HepG2 (cell line): ENCODE results near the gene SDR39U1. TPM values are rescaled to one million over a fixed set of nuclear protein-coding genes. Genes with fewer than 3 reads are reported as not detected.

ENCODE experiments used
- CHD2 ChIP-seq: IDR thresholded peaks from 2 replicates; pipeline ENCODE4 v1.6.1; 2011; ENCODE audit warnings: low read depth, low read length, improper control_type of control experiment
- E2F1 ChIP-seq: sonication (generic); formaldehyde crosslinking; IDR thresholded peaks from 2 replicates; pipeline ENCODE4 v1.5.0; 2020; ENCODE audit warnings: missing genetic modification reagents
- GTF3A ChIP-seq: sonication (generic); formaldehyde crosslinking; conservative IDR thresholded peaks from 2 replicates; pipeline ENCODE4 v1.4.0; 2020; ENCODE audit warnings: mild to moderate bottlenecking, missing genetic modification reagents
- SMC3 ChIP-seq: IDR thresholded peaks from 2 replicates; pipeline ENCODE4 v1.6.1; 2011; ENCODE audit warnings: low read length, improper control_type of control experiment
- SSRP1 ChIP-seq: IDR thresholded peaks from 2 replicates; pipeline ENCODE4 v1.6.1; 2016; ENCODE audit warnings: control low read depth
- TAF15 ChIP-seq: fragments of 200-400 bp; formaldehyde crosslinking; IDR thresholded peaks from one replicate; pipeline ENCODE4 v1.6.1; 2018; ENCODE audit warnings: mild to moderate bottlenecking, low read depth, low read length; ENCODE audit not compliant: poor library complexity, severe bottlenecking
- TOPORS ChIP-seq: sonication (generic); formaldehyde crosslinking; IDR thresholded peaks from 2 replicates; pipeline ENCODE4 v1.8.0; 2023; ENCODE audit warnings: mild to moderate bottlenecking, missing genetic modification reagents
- YY1 ChIP-seq: IDR thresholded peaks from 2 replicates; pipeline ENCODE4 v1.6.1; 2011; ENCODE audit warnings: low read length, low read depth, moderate library complexity, mild to moderate bottlenecking; ENCODE audit not compliant: insufficient read depth, insufficient replicate concordance
- ZBTB3 ChIP-seq: sonication (generic); formaldehyde crosslinking; IDR thresholded peaks from 2 replicates; pipeline ENCODE4 v1.4.0; 2020; ENCODE audit warnings: low read depth, mild to moderate bottlenecking, moderate library complexity, missing genetic modification reagents, borderline replicate concordance
- ZNF235 ChIP-seq: sonication (generic); formaldehyde crosslinking; IDR thresholded peaks from 2 replicates; pipeline ENCODE4 v1.8.1; 2023; ENCODE audit warnings: mild to moderate bottlenecking, missing genetic modification reagents, borderline replicate concordance
- ZNF362 ChIP-seq: sonication (generic); formaldehyde crosslinking; IDR thresholded peaks from 2 replicates; pipeline ENCODE4 v1.4.0; 2020; ENCODE audit warnings: missing genetic modification reagents, mild to moderate bottlenecking, borderline replicate concordance
- ZNF556 ChIP-seq: sonication (generic); formaldehyde crosslinking; IDR thresholded peaks from 2 replicates; pipeline ENCODE4 v1.4.0; 2020; ENCODE audit warnings: mild to moderate bottlenecking, missing genetic modification reagents, borderline replicate concordance
- ZNF678 ChIP-seq: sonication (generic); formaldehyde crosslinking; IDR thresholded peaks from 2 replicates; pipeline ENCODE4 v1.4.0; 2020; ENCODE audit warnings: mild to moderate bottlenecking, missing genetic modification reagents
- ZNF737 ChIP-seq: sonication (generic); formaldehyde crosslinking; IDR thresholded peaks from 2 replicates; pipeline ENCODE4 v1.5.0; 2020; ENCODE audit warnings: missing genetic modification reagents, mild to moderate bottlenecking, borderline replicate concordance
- ZNF768 ChIP-seq: sonication (generic); formaldehyde crosslinking; IDR thresholded peaks from 2 replicates; pipeline ENCODE4 v1.4.0; 2020; ENCODE audit warnings: missing genetic modification reagents
- ZNF891 ChIP-seq: sonication (generic); formaldehyde crosslinking; IDR thresholded peaks from 2 replicates; pipeline ENCODE4 v1.5.0; 2020; ENCODE audit warnings: mild to moderate bottlenecking, missing genetic modification reagents
- ZSCAN30 ChIP-seq: sonication (generic); formaldehyde crosslinking; IDR thresholded peaks from 2 replicates; pipeline ENCODE4 v1.5.0; 2020; ENCODE audit warnings: mild to moderate bottlenecking, missing genetic modification reagents
- polyA plus RNA-seq, 8 experiments: library from polyadenylated mRNA; depleted of rRNA in 3 of 8; stranded (reverse) in 7 of 8; unstranded in 1 of 8; fragments of >200 nt; fragmentation: Illumina TruSeq in 4 of 8; extraction: Trizol in 4 of 8; gene quantifications; 2 replicates each; pipeline versions ENCODE4 v1.2.1 to v1.2.3, GENCODE V29; 2011 to 2016; ENCODE audit warnings: low read depth in 4 of 8, missing spikeins in 1 of 8, mixed read lengths in 1 of 8; ENCODE audit not compliant: insufficient read depth in 1 of 8
- total RNA-seq, 5 experiments: library from RNA; depleted of rRNA; stranded (reverse); fragments of >200 nt; fragmentation: Illumina TruSeq; extraction: Trizol; gene quantifications; 2 replicates each; pipeline ENCODE4 v1.2.3, GENCODE V29; 2016; ENCODE audit warnings: low read depth in 1 of 5
- TF ChIP-seq, protein P1 (sequence below): sonication (generic); formaldehyde crosslinking; IDR thresholded peaks from 2 replicates; pipeline ENCODE4 v1.4.0; 2020; ENCODE audit warnings: mild to moderate bottlenecking, missing genetic modification reagents
- TF ChIP-seq, protein P2 (sequence below): sonication (generic); formaldehyde crosslinking; IDR thresholded peaks from 2 replicates; pipeline ENCODE4 v1.8.0; 2022; ENCODE audit warnings: missing genetic modification reagents, mild to moderate bottlenecking, moderate library complexity, borderline replicate concordance
- TF ChIP-seq, protein P3 (sequence below): sonication (generic); formaldehyde crosslinking; IDR thresholded peaks from 2 replicates; pipeline ENCODE4 v1.5.0; 2020; ENCODE audit warnings: missing genetic modification reagents
- TF ChIP-seq, protein P4 (sequence below): sonication (generic); formaldehyde crosslinking; IDR thresholded peaks from 2 replicates; pipeline ENCODE4 v1.4.0; 2020; ENCODE audit warnings: mild to moderate bottlenecking, missing genetic modification reagents

The SDR39U1 gene
- total and polyA plus RNA-seq, 2 of the 13 experiments (the other 11 are each of a cell fraction or from before 2014, with no cell fraction given): 34.4 to 129 TPM

- TF ChIP-seq ZNF768 (CRISPR knock-in tag) (peak; percentile 67), GTF3A (CRISPR knock-in tag) (peak; percentile 93; the same call in 1 of the 2 replicates), CHD2 (0 out of 2 replicates have a peak, but pooled peaks have one; percentile 27), SMC3 (peak; percentile 89), TAF15 (no peak), ZNF556 (CRISPR knock-in tag) (peak; percentile 98), ZBTB3 (CRISPR knock-in tag) (no peak), ZNF362 (CRISPR knock-in tag) (peak; percentile 69), YY1 (peak; percentile 63), ZNF737 (CRISPR knock-in tag) (peak; percentile 94), ZNF891 (CRISPR knock-in tag) (peak; percentile 98), ZNF235 (CRISPR knock-in tag) (no peak), TOPORS (CRISPR knock-in tag) (peak; percentile 92; the same call in 1 of the 2 replicates), SSRP1 (CRISPR knock-in tag) (no peak), ZSCAN30 (CRISPR knock-in tag) (no peak), E2F1 (CRISPR knock-in tag) (0 out of 2 replicates have a peak, but pooled peaks have one; percentile 31), ZNF678 (peak; percentile 88; the same call in 1 of the 2 replicates)
- TF ChIP-seq, protein P1, sequence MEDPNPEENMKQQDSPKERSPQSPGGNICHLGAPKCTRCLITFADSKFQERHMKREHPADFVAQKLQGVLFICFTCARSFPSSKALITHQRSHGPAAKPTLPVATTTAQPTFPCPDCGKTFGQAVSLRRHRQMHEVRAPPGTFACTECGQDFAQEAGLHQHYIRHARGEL: 0 out of 2 replicates have a peak, but pooled peaks have one; percentile 62
- TF ChIP-seq, protein P2, sequence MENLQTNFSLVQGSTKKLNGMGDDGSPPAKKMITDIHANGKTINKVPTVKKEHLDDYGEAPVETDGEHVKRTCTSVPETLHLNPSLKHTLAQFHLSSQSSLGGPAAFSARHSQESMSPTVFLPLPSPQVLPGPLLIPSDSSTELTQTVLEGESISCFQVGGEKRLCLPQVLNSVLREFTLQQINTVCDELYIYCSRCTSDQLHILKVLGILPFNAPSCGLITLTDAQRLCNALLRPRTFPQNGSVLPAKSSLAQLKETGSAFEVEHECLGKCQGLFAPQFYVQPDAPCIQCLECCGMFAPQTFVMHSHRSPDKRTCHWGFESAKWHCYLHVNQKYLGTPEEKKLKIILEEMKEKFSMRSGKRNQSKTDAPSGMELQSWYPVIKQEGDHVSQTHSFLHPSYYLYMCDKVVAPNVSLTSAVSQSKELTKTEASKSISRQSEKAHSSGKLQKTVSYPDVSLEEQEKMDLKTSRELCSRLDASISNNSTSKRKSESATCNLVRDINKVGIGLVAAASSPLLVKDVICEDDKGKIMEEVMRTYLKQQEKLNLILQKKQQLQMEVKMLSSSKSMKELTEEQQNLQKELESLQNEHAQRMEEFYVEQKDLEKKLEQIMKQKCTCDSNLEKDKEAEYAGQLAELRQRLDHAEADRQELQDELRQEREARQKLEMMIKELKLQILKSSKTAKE: no peak
- TF ChIP-seq, protein P3, sequence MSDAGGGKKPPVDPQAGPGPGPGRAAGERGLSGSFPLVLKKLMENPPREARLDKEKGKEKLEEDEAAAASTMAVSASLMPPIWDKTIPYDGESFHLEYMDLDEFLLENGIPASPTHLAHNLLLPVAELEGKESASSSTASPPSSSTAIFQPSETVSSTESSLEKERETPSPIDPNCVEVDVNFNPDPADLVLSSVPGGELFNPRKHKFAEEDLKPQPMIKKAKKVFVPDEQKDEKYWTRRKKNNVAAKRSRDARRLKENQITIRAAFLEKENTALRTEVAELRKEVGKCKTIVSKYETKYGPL (CRISPR knock-in tag): no peak
- TF ChIP-seq, protein P4, sequence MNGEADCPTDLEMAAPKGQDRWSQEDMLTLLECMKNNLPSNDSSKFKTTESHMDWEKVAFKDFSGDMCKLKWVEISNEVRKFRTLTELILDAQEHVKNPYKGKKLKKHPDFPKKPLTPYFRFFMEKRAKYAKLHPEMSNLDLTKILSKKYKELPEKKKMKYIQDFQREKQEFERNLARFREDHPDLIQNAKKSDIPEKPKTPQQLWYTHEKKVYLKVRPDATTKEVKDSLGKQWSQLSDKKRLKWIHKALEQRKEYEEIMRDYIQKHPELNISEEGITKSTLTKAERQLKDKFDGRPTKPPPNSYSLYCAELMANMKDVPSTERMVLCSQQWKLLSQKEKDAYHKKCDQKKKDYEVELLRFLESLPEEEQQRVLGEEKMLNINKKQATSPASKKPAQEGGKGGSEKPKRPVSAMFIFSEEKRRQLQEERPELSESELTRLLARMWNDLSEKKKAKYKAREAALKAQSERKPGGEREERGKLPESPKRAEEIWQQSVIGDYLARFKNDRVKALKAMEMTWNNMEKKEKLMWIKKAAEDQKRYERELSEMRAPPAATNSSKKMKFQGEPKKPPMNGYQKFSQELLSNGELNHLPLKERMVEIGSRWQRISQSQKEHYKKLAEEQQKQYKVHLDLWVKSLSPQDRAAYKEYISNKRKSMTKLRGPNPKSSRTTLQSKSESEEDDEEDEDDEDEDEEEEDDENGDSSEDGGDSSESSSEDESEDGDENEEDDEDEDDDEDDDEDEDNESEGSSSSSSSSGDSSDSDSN (CRISPR knock-in tag): peak; percentile 88
Observed at GRCh38 chr14:24481622-24482324, 39.2 kb upstream of the SDR39U1 start (continued).
